GM12878 (cell line): ENCODE results near the gene BMAL1. TPM values are rescaled to one million over a fixed set of nuclear protein-coding genes. Genes with fewer than 3 reads are reported as not detected.

Source experiments
- ATAC-seq: fragments of 200-7000 bp; cut with Tn5 transposase; 3 replicates; pipeline ENCODE4 v1.9.1; 2020; ENCODE audit warnings: mild to moderate bottlenecking, moderate library complexity
- BruUV-seq: library from RNA; stranded (reverse); fragments of 400-500 nt; replicated peaks from 2 replicates; lab custom pipeline; 2021; lab: Mats Ljungman, UMichigan
- CTCF ChIA-PET: fragments of 300-600 bp; sonication (Branson Sonifier 250); formaldehyde crosslinking; extraction: SDS; loops from one replicate; lab custom pipeline; 2021; ENCODE audit warnings: inconsistent platforms; lab: Yijun Ruan, JAX
- POLR2A ChIA-PET: fragments of 350-600 bp; formaldehyde crosslinking; extraction: SDS; loops from one replicate; lab custom pipeline; 2021; ENCODE audit warnings: inconsistent platforms; lab: Charles Lee
- RAD21 ChIA-PET: fragments of 300-600 bp; sonication (Branson Sonifier 250); formaldehyde crosslinking; loops from one replicate; lab custom pipeline; 2023; ENCODE audit warnings: antibody characterized with exemption; ENCODE audit not compliant: unreplicated experiment; lab: Charles Lee
- SMC1A ChIA-PET: fragments of 300-600 bp; sonication (Branson Sonifier 250); formaldehyde crosslinking; loops from one replicate; lab custom pipeline; 2023; ENCODE audit not compliant: unreplicated experiment, uncharacterized antibody; lab: Charles Lee
- DNase-seq: peaks from one replicate; pipeline ENCODE4 v3.0.0-alpha.2; 2011; ENCODE audit warnings: low read depth, low spot score
- FAIRE-seq: peaks from 3 replicates; lab custom pipeline; 2011; peaks lifted over from hg19 to GRCh38; lab: Jason Lieb, UNC
- H2AFZ ChIP-seq: 2 replicates; pipeline ENCODE4 v1.6.0; 2011; ENCODE audit warnings: low read depth, low read length, control low read depth; ENCODE audit not compliant: control insufficient read depth
- H3K27ac ChIP-seq: 2 replicates; pipeline ENCODE4 v1.5.1; 2011; ENCODE audit warnings: control low read depth; ENCODE audit not compliant: control insufficient read depth, insufficient read depth
- H3K27me3 ChIP-seq, 2 experiments: replicated peaks in 1 of 2; 2 replicates each; pipeline versions ENCODE4 v1.6.0 to v1.6.1; 2011; ENCODE audit warnings: low read length in 1 of 2; ENCODE audit not compliant: control insufficient read depth in 2 of 2, insufficient read depth in 2 of 2
- H3K36me3 ChIP-seq, 2 experiments: 2 replicates each; pipeline ENCODE4 v1.5.1; 2011; ENCODE audit warnings: low read length in 1 of 2; ENCODE audit not compliant: control insufficient read depth in 2 of 2, insufficient read depth in 2 of 2
- H3K4me1 ChIP-seq: 2 replicates; pipeline ENCODE4 v1.6.1; 2011; ENCODE audit warnings: mild to moderate bottlenecking, low read length, moderate library complexity, mixed read lengths; ENCODE audit not compliant: control insufficient read depth, insufficient read depth
- H3K4me2 ChIP-seq: 2 replicates; pipeline ENCODE4 v1.6.0; 2011; ENCODE audit warnings: control low read depth; ENCODE audit not compliant: control insufficient read depth, insufficient read depth
- H3K4me3 ChIP-seq: fragments of 200-600 bp; sonication (generic); 2 replicates; pipeline ENCODE4 v1.5.1; 2016
- H3K79me2 ChIP-seq: 2 replicates; pipeline ENCODE4 v1.6.0; 2011; ENCODE audit warnings: low read length; ENCODE audit not compliant: control insufficient read depth, insufficient read depth
- H3K9ac ChIP-seq: 2 replicates; pipeline ENCODE4 v1.8.0; 2011; ENCODE audit warnings: low read length, control low read depth, mixed read lengths; ENCODE audit not compliant: control insufficient read depth, insufficient read depth
- H3K9me3 ChIP-seq: replicated peaks from 3 replicates; pipeline ENCODE4 v1.5.1; 2011; ENCODE audit warnings: mild to moderate bottlenecking, low read length; ENCODE audit not compliant: control insufficient read depth, insufficient read depth
- H4K20me1 ChIP-seq: 2 replicates; pipeline ENCODE4 v1.6.0; 2011; ENCODE audit not compliant: control insufficient read depth, insufficient read depth
- ATF3 ChIP-seq: IDR thresholded peaks from 2 replicates; pipeline ENCODE4 v1.6.1; 2011; ENCODE audit warnings: low read depth, mild to moderate bottlenecking, low read length, moderate library complexity, borderline replicate concordance; ENCODE audit errors: extremely low read depth
- ATF7 ChIP-seq: fragments of 450-650 bp; IDR thresholded peaks from 2 replicates; pipeline ENCODE4 v1.6.1; 2016; ENCODE audit warnings: low read depth, mild to moderate bottlenecking
- CREB1 ChIP-seq: IDR thresholded peaks from 2 replicates; pipeline ENCODE4 v1.6.1; 2012; ENCODE audit warnings: low read depth, mild to moderate bottlenecking, inconsistent platforms
- ETV6 ChIP-seq, 2 experiments: fragments of 450-650 bp in 1 of 2; IDR thresholded peaks in 1 of 2; conservative IDR thresholded peaks in 1 of 2; 2 replicates each; pipeline ENCODE4 v1.6.1; 2014; ENCODE audit warnings: antibody characterized with exemption in 1 of 2, borderline replicate concordance in 1 of 2, low read depth in 1 of 2, mild to moderate bottlenecking in 1 of 2, moderate library complexity in 1 of 2
- EZH2 ChIP-seq: IDR thresholded peaks from 2 replicates; pipeline ENCODE4 v1.6.1; 2012; ENCODE audit warnings: low read depth, mild to moderate bottlenecking, control low read depth, inconsistent platforms, low read length, borderline replicate concordance; ENCODE audit not compliant: control insufficient read depth
- IKZF1 ChIP-seq: fragments of 450-650 bp; conservative IDR thresholded peaks from 2 replicates; pipeline ENCODE4 v1.6.1; 2017; ENCODE audit warnings: antibody characterized with exemption, mild to moderate bottlenecking
- JUND ChIP-seq: IDR thresholded peaks from 2 replicates; pipeline ENCODE4 v1.6.1; 2012; ENCODE audit warnings: low read depth, mild to moderate bottlenecking, low read length, improper control_type of control experiment, moderate library complexity
- KDM1A ChIP-seq: fragments of 200-600 bp; sonication (generic); IDR thresholded peaks from 2 replicates; pipeline ENCODE4 v1.6.1; 2016; ENCODE audit warnings: borderline replicate concordance
- MXI1 ChIP-seq: fragments of 150-350 bp; IDR thresholded peaks from 2 replicates; pipeline ENCODE4 v1.6.1; 2011; ENCODE audit warnings: low read depth, mild to moderate bottlenecking, inconsistent platforms, low read length, improper control_type of control experiment
- NR2C1 ChIP-seq: fragments of 450-650 bp; IDR thresholded peaks from 2 replicates; pipeline ENCODE4 v1.6.1; 2017; ENCODE audit warnings: antibody characterized with exemption, mild to moderate bottlenecking, moderate library complexity
- PAX5 ChIP-seq: IDR thresholded peaks from 2 replicates; pipeline ENCODE4 v1.6.1; 2011; ENCODE audit warnings: low read depth, low read length, borderline replicate concordance
- POLR2AphosphoS5 ChIP-seq: IDR thresholded peaks from 2 replicates; pipeline ENCODE4 v1.6.1; 2011; ENCODE audit warnings: mild to moderate bottlenecking, low read length, inconsistent platforms
- SIN3A ChIP-seq: IDR thresholded peaks from 2 replicates; pipeline ENCODE4 v1.6.1; 2012; ENCODE audit warnings: low read depth, low read length, improper control_type of control experiment
- SMAD5 ChIP-seq: IDR thresholded peaks from 2 replicates; pipeline ENCODE4 v1.6.1; 2016; ENCODE audit warnings: antibody characterized with exemption, low read depth
- SP1 ChIP-seq: IDR thresholded peaks from one replicate; pipeline ENCODE4 v1.6.1; 2011; ENCODE audit warnings: low read depth, low read length
- TBL1XR1 ChIP-seq: IDR thresholded peaks from 2 replicates; pipeline ENCODE4 v1.6.1; 2012; ENCODE audit warnings: low read depth, low read length, improper control_type of control experiment
- ZNF24 ChIP-seq: fragments of 450-650 bp; IDR thresholded peaks from 2 replicates; pipeline ENCODE4 v1.6.1; 2017; ENCODE audit warnings: antibody characterized with exemption, mild to moderate bottlenecking
- WGBS: methylation state at CpG from one replicate; pipeline ENCODE4 v1.1.6; 2016; ENCODE audit warnings: low lambda C conversion rate; ENCODE audit not compliant: insufficient replicate concordance, insufficient coverage; ENCODE audit errors: missing lambda C conversion rate; 5-methylcytosine and 5-hydroxymethylcytosine counted together
- in situ Hi-C: fragments of 300-500 bp; cut with MboI; formaldehyde crosslinking; loops from 9 replicates; pipeline ENCODE4 v1.14.3; 2018; ENCODE audit warnings: mixed read lengths
- intact Hi-C: fragments of 100-400 bp; cut with micrococcal nuclease; formaldehyde crosslinking; loops from one replicate; pipeline ENCODE4 v1.14.2; 2022; ENCODE audit not compliant: unreplicated experiment
- polyA plus RNA-seq, 11 experiments: library from polyadenylated mRNA; depleted of rRNA in 4 of 11; unstranded in 6 of 11; stranded (reverse) in 5 of 11; fragments of >200 nt; fragmentation: Nextera tagmentation in 4 of 11; fragmentation: Illumina TruSeq in 1 of 11; extraction: Ambion mirVana in 4 of 11; extraction: Trizol in 1 of 11; gene quantifications; 1 replicate in 1 of 11; 2 replicates in 10 of 11; pipeline versions ENCODE4 v1.2.1 to v1.2.3, GENCODE V29; 2011 to 2016; ENCODE audit warnings: inconsistent platforms in 2 of 11, missing spikeins in 2 of 11, low read depth in 1 of 11
- total RNA-seq, 4 experiments: library from RNA; depleted of rRNA in 3 of 4; stranded (reverse); fragments of >200 nt in 3 of 4; fragmentation: Illumina TruSeq in 1 of 4; extraction: Trizol in 1 of 4; gene quantifications; 2 replicates each; pipeline versions ENCODE4 v1.2.1 to v1.2.3, GENCODE V29; 2013 to 2021
- TF ChIP-seq, protein P1 (sequence below): fragments of 450-650 bp; IDR thresholded peaks from 2 replicates; pipeline ENCODE4 v1.6.1; 2016; ENCODE audit warnings: mild to moderate bottlenecking
- TF ChIP-seq, protein P2 (sequence below): fragments of 450-650 bp; IDR thresholded peaks from 2 replicates; pipeline ENCODE4 v1.6.1; 2018; ENCODE audit warnings: borderline replicate concordance, mild to moderate bottlenecking; ENCODE audit not compliant: partially characterized antibody

BMAL1 gene
- total and polyA plus RNA-seq, 10 of the 15 experiments (the other 5 are each of a cell fraction or from before 2014, with no cell fraction given): 3.5 to 40.6 (median 13.6) TPM

- POLR2A ChIA-PET: interaction anchor here (0.5 kb wide), 1 partner anchor 37 kb away, joined by 3 read pairs; no protein-coding TSS in a partner anchor
- TF ChIP-seq KDM1A (no peak), ETV6 (conservative IDR thresholded peaks at IDR 0.05 in 1 of 2, IDR thresholded peaks at IDR 0.05 in 1 of 2; ENCODE audit: borderline replicate concordance in 1 of 2, low read depth in 1 of 2) (no peak), ATF7 (no peak), POLR2AphosphoS5 (no peak), EZH2 (no peak), ATF3 (no peak), NR2C1 (no peak), SP1 (no peak), CREB1 (no peak), IKZF1 (no peak), ZNF24 (no peak), JUND (no peak), TBL1XR1 (no peak), SIN3A (no peak), PAX5 (no peak), MXI1 (no peak), SMAD5 (no peak)
- TF ChIP-seq, protein P1, sequence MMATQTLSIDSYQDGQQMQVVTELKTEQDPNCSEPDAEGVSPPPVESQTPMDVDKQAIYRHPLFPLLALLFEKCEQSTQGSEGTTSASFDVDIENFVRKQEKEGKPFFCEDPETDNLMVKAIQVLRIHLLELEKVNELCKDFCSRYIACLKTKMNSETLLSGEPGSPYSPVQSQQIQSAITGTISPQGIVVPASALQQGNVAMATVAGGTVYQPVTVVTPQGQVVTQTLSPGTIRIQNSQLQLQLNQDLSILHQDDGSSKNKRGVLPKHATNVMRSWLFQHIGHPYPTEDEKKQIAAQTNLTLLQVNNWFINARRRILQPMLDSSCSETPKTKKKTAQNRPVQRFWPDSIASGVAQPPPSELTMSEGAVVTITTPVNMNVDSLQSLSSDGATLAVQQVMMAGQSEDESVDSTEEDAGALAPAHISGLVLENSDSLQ: no peak
- TF ChIP-seq, protein P2, sequence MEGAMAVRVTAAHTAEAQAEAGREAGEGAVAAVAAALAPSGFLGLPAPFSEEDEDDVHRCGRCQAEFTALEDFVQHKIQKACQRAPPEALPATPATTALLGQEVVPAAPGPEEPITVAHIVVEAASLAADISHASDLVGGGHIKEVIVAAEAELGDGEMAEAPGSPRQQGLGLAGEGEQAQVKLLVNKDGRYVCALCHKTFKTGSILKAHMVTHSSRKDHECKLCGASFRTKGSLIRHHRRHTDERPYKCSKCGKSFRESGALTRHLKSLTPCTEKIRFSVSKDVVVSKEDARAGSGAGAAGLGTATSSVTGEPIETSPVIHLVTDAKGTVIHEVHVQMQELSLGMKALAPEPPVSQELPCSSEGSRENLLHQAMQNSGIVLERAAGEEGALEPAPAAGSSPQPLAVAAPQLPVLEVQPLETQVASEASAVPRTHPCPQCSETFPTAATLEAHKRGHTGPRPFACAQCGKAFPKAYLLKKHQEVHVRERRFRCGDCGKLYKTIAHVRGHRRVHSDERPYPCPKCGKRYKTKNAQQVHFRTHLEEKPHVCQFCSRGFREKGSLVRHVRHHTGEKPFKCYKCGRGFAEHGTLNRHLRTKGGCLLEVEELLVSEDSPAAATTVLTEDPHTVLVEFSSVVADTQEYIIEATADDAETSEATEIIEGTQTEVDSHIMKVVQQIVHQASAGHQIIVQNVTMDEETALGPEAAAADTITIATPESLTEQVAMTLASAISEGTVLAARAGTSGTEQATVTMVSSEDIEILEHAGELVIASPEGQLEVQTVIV: no peak
- Histone ChIP-seq H3K36me3 (no peaks in the 10 kb centered on the region), H3K4me2 (no peak overlapping the region), H3K4me3 (no peak overlapping the region), H3K27ac (no peak overlapping the region), H2AFZ (no peak overlapping the region), H3K79me2 (no peaks in the 10 kb centered on the region), H3K4me1 (no peaks in the 10 kb centered on the region), H3K9ac (no peak overlapping the region), H3K9me3 (no peaks in the 10 kb centered on the region), H4K20me1 (no peaks in the 10 kb centered on the region; the same call in 1 of the 2 replicates), H3K27me3 (0 out of 4 replicates have a peak, but pooled peaks cover 0 to 1% of the 10 kb centered on the region in 2 experiments)
- CTCF ChIA-PET: interaction anchor here (0.7 kb wide), 1 partner anchor 12 kb away, joined by 4 read pairs; no protein-coding TSS in a partner anchor
- SMC1A ChIA-PET: interaction anchor here (0.9 to 3.1 kb wide), 2 partner anchors 10 to 76 kb away, joined by 3 to 19 read pairs; no protein-coding TSS in a partner anchor
- RAD21 ChIA-PET: no interaction called here
- 70% methylated on average over 1 of the region's 1 CpG for WGBS
- no peak for FAIRE-seq
- BruUV-seq: no TSS peak
- ATAC-seq: no peak
- intact Hi-C loops (no loop called here), in situ Hi-C loops (no loop called here)
- no peak for DNase-seq
Observed at GRCh38 chr11:13258855-13259254, 18.7 kb upstream of the BMAL1 start.
